Activated CD4-positive, CD25-positive, alpha-beta regulatory T cell (primary cell): ENCODE measurements around the gene SKIDA1.

Experiments used
- DNase-seq, 4 experiments: peaks; one replicate each; lab custom pipeline; 2025; lab: John Stamatoyannopoulos, UW

Gene SKIDA1

DNA sequence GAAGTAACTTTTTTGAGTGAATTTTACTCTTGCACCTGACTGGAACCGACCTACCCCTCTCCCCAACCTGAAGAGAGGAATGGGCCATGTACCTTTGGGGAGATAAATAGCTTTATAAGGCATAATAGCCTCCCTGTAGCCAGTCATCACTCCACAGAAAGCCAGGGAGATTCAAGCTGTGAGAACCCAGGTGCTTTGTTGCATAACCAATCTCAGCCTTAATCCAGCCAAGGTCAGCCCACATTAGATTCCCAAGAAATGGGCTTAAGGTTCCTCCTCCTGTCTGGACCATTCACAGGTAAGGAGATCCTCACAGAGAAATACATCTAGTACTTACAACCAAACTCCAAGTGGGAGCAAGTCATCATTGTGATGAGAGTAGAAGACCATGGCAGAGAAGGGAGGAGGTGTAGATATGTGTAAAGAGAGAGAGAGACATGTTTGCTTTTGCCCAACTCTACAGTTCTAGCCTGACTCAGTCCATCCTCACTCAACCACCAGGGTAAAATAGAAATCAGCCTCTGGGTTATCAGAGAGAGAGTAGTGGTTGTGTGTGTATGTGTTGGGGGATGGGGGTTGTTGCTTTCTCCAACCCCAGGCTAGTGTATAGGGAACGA, 23.6 kb downstream of the SKIDA1 start:
- DNase-seq = no peak

DNA sequence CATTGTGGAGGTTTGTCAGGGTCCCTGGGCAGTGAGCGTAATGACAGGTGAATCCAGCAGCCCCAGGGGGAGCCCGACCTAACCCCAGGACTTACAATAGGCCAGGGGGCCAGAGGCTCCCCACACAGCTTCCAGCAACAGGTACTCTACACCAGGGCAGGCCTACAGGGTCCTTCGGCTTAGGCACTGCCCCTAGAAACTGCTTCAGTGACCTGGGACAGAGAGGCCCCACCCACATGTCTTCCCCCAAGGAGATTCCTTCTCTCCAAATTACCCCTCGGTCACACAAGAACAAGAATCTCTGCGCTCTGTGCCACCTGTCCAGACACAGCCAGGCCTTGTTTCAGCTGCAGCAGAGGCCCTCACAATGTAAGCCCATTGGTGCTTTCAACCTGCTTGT, 24.4 kb downstream of the SKIDA1 start:
- DNase-seq = no peak

DNA sequence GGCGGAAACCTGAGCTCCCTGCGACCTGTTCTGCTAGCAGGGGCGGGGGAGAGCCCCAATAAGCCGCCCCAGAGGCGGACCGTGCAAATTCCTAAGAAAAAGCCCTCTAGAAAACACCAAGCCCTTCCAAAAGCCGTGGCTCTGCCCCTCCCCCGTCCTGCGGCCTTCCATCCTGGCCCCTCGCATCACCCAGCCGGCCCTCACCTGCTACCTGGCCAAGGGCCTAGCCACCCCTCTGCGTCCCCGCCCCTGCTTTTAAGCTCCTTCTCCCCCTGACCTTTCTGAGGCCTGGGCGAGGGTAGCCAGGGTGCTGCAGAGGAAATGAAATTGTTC, 24.9 kb downstream of the SKIDA1 start:
- DNase-seq = no peak

DNA sequence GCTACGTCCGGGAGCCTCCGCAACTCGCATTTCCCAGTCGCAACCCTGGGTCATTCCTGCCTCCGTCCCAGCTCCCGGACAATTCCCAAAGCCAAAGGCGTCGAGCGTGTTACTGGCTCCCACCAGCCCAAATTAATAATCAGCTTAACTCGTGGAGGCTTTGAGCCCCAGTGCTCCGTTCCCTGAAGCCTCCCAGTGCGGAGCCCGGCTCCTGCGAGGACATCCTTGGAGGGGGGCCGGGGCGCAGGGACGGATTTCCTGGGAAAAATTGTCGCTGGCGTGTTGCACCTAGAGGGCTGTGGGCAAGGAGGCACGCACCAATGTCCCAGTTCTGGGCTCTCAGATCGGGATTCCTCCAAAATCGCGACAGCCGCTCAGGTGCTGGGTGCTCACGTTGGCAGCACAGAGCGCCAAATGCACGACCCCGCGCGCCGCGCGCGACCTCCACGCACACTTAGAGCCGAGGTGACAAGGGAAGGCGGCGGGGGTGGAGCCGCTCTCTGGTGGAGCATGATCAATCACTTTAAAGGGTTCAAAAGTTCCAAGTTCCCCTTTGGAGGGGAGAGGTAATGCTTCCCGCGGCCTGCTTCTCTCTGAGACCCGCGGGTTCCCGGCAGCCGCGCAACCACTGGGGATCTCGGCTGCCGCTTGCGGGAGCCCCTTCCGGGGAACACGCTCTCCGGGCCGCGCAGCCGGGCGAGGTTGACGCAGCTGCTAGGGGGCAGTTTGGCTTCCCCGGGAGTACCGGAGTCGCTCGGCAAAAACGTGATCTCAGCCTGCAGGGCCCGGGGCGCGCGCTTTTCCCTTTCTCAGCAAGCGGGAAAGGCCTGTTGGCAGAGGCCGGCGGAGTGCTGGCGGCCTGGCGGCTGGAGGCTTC, 25.5 kb downstream of the SKIDA1 start:
- no peak for DNase-seq

GRCh38 chr10:21498986-21499385, 26.5 kb downstream of the SKIDA1 start:
- DNase-seq = no peak

DNA sequence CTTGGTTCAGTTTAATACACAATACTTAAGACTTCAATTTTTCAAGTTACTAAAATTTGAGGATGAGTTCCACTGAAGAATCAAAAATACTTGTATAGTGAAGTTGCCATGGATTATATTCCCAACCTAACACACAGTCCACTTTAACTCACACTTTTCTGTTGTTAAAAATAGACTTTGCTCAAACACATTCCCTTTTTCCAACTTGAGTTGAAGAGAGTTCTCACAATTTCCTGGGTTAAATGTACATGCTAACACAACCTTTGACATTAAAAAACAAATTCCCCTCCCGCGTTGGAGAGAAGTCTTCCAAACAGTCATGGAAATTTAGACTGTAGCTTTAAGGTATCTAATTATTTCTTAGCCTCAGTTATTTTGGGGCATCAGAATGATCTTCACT, 27.1 kb downstream of the SKIDA1 start:
- no peak for DNase-seq

DNA sequence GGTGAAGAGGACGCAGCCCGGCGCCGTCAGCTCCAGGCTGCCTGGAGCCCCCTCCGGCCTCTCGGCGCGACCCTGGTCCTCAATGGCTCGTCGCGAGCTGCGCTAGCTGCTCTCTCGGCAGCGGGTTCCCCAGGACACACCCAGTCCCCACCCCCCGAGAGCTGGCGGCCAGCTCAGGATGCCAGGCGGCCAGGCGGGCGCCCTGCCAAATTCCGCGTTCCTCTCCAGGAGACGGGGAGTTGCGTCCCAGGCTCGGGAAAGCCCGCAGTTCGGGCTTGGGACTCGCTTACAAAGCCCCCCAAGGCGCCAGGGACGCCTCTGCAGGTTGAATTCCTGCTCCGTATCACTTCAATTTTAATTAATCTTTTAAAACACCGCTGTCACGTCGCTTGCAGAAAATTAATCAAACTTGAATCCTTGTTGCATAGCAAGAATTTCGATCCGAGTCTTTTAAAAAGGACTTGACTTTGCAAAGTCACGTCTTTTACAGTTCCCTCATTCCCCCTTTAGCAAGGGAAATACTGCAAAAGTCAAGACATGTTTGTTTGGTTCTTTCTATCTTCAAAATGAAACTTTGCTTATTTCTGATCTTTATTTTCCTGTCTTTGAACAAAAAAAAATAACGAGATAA, 28.2 kb downstream of the SKIDA1 start:
- DNase-seq = no peak

DNA sequence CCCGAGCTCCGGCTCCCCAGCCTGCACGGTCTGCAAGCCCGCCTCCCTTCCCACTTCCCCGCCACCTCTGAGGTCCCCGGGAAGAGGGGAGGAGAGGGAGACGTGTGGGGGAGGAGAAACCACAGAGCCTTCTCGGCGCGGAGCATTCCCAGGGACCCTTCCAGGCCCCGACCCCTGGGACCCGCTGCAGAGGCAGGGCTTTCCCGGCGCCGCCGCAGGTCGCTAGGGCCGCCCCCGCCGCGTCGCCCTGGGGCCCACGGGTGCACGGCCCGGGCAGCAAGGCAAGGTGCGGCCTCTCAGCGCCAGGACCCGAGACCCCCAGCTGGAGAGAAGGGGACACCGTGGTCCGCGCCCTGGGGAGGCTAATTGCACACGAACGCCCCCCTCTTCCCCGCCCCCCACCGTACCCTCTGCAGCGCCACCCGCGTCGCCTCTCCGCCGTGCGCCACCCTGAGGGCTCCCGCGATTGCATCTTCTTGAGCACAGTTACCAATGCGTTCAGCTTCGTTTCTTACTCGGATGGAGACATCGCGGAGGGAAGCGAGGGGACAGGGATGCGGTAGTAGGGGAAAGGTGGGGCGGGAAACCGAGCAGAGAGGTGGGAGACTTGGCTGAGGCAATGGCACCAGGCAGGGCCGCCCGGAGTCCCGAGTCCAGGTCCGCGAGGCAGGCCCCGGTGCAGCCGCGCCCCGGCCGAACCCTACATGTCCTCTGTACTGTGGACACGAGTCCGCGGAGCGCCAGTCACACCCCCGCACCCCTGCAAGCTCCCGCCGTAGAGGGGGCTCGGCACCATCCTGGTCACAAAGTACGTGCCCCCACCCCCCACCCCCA, 28.9 kb downstream of the SKIDA1 start:
- DNase-seq = peak in 3 of 4 experiments; percentile 19 to 34 (median 23)

- peak; percentile 73 to 84 (median 74) for DNase-seq
Measured at GRCh38 chr10:21495752-21496342, 29.6 kb downstream of the SKIDA1 start.

GRCh38 chr10:21495002-21495751, 30.3 kb downstream of the SKIDA1 start:
- no peak for DNase-seq

- DNase-seq = no peak
Measured at GRCh38 chr10:21494191-21495001, 31.1 kb downstream of the SKIDA1 start.

DNA sequence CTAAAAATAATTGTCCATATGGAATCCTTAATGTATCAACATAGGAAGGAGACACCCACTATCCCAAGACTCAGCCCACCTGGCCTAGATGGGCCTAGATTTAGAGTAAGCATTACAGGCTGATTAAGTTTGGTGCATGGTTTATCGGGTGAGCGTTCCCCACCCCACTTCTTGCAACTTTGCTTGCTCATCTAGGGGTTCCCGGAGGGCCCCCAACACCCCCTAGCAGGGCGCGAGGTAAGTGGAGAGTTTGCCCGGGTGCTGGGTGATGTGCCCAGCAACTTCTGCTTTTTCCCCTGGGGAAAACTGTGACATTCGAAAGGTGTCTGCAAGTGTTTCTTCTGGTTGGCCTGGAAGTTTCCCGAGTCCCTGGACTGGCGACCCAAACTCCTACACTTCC, 31.7 kb downstream of the SKIDA1 start:
- no peak for DNase-seq

DNA sequence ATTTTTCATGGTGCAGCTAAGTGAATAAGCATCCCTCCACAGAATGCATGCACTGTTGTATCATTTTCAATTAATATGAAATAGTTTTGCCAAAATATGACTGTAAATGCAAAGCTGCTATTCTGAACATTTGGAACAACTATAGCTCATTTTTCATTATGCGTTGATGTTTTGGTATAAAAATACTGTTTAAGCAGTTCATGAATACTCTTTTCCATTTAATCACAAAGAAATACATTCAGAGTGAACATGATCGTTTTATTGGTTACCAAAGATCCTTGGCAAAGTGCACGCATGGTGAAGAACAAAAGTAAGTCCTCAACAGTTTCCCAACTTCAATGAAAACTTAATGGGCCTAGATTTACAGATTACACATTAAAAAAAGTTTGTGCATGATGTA, 33.1 kb downstream of the SKIDA1 start:
- DNase-seq = no peak

- DNase-seq = no peak
Measured at GRCh38 chr10:21490711-21491105, 34.8 kb downstream of the SKIDA1 start.

- DNase-seq = no peak
Measured at GRCh38 chr10:21490028-21490710, 35.3 kb downstream of the SKIDA1 start.

DNA sequence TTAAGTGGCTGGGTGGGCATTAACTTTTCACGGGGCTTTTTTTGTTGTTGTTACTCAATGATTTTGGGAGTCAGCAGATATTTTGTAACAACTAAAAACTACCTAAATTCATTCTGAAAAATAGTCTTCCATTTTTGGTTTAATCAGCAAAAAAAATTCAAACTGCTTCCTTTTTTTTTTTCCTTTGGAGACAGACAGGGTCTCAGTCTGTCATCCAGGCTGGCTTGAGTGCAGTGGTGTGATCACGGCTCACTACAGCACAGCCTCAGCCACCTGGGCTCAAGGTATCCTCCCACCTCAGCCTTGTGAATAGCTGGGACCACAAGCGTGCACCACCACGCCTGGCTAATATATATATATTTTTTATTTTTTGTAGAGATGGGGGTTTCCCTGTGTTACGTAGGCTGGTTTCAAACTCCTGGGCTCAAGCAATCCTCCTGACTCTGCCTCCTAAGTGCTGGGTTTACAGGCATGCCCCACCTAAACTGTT, 36.5 kb downstream of the SKIDA1 start:
- DNase-seq = no peak

DNA sequence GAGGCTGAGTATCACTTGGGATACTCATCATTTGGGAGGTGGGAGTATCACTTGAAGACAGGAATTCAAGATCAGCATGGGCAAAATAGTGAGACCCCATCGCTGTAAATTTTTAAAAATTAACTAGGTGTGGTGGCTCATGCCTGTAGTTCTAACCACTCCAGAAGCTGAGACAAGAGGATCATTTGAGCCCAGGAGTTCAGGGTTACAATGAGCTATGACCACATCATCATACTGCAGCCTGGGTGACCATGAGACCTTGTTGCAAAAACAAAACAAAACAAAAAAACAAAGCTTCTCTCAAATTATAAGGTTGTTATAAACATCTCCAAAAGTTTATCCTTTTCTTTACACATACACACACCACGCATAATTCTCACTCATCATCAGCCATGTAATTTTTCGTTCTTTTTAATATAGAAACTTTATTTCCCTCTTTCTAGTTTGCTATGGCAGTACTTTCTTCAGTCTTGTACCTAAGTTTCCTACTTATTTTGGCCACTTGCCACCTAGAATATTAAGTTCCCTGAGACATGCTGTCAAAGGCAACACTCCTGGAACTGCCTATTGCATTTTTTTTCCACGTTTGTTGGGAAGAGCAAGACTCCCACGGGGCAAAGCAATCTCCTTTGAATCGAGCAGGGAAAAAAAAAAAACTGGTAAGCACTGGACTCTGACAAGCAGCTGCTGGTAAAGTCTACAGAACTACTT, 37.1 kb downstream of the SKIDA1 start:
- DNase-seq = no peak

GRCh38 chr10:21487416-21488180, 37.9 kb downstream of the SKIDA1 start:
- no peak for DNase-seq
